Keratinocyte (primary cell): Measurements from ENCODE around the gene DSCAML1.

Experiments used
- EZH2 ChIP-seq: IDR thresholded peaks from one replicate; pipeline ENCODE4 v1.6.1; 2012; ENCODE audit warnings: inconsistent platforms, mild to moderate bottlenecking, low read length, moderate library complexity
- TF ChIP-seq, protein P1 (sequence below), 3 experiments: IDR thresholded peaks in 1 of 3; conservative IDR thresholded peaks in 1 of 3; optimal IDR thresholded peaks in 1 of 3; 2 replicates in 2 of 3; 3 replicates in 1 of 3; pipeline versions ENCODE3 to v1.5.1; 2011; ENCODE audit warnings: low read length in 3 of 3, mild to moderate bottlenecking in 3 of 3, moderate library complexity in 2 of 3, control low read depth in 1 of 3, inconsistent platforms in 1 of 3; ENCODE audit not compliant: insufficient read depth in 2 of 3; ENCODE audit errors: extremely low read depth in 1 of 3

DNA sequence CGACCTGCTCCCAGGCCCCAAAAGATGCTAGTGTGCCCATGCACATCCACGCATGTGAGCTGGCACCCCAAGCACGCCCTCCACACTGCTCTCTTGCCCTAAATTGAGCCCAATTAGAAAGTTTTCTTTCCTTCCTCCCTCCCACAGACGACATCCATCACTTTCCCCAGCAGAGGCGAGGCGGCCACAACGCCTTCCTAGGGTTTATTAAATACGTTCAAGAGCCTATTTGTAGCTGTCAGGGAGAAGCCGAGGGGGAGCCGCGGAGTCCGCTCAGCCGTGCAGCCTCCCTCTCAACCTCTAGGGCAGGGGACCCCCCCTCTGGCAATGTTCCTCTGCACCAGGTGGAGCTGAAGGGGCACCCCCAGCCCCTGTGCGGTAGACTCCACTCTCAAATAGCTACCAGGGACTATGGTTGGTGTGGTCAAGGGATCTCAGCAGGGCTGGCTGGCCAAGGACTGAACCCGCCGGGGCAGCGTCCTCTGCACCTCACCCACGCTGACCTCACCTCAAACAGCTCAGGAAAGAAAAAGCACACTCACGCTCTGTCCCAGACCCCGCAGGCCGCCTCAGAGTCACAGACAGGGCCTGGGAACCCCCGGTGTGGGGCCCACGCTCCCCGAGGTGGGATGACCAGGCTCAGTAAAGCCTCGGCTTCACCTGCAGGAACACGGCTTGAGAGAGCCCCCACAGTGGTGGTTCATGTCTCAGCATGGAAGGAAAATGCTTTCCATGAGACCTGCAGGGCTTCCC is 152.4 kb downstream of the DSCAML1 start:
- TF ChIP-seq, protein P1, sequence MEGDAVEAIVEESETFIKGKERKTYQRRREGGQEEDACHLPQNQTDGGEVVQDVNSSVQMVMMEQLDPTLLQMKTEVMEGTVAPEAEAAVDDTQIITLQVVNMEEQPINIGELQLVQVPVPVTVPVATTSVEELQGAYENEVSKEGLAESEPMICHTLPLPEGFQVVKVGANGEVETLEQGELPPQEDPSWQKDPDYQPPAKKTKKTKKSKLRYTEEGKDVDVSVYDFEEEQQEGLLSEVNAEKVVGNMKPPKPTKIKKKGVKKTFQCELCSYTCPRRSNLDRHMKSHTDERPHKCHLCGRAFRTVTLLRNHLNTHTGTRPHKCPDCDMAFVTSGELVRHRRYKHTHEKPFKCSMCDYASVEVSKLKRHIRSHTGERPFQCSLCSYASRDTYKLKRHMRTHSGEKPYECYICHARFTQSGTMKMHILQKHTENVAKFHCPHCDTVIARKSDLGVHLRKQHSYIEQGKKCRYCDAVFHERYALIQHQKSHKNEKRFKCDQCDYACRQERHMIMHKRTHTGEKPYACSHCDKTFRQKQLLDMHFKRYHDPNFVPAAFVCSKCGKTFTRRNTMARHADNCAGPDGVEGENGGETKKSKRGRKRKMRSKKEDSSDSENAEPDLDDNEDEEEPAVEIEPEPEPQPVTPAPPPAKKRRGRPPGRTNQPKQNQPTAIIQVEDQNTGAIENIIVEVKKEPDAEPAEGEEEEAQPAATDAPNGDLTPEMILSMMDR (optimal IDR thresholded peaks at IDR 0.05 in 1 of 3, IDR thresholded peaks at IDR 0.05 in 1 of 3, conservative IDR thresholded peaks at IDR 0.05 in 1 of 3; ENCODE audit: extremely low read depth in 1 of 3, insufficient read depth in 2 of 3, low read length in 3 of 3), result no peak
- TF ChIP-seq EZH2, result no peak
